HEK293 (cell line): ENCODE measurements around the gene METTL17.
A peak's percentile ranks its signal among the peaks of the same experiment; 100 is the strongest.

Experiments
- CTCF ChIA-PET: fragments of 350-600 bp; formaldehyde crosslinking; extraction: SDS; loops from one replicate; lab custom pipeline; 2021; ENCODE audit warnings: antibody characterized with exemption; lab: Yijun Ruan, JAX
- POLR2A ChIA-PET: fragments of 300-600 bp; formaldehyde crosslinking; extraction: SDS; loops from one replicate; lab custom pipeline; 2020; ENCODE audit warnings: antibody characterized with exemption, inconsistent platforms; lab: Yijun Ruan, JAX
- H3K27ac ChIP-seq: fragments of 200-500 bp; sonication (Bioruptor generic); 2 replicates; pipeline ENCODE4 v1.5.1; 2014; ENCODE audit warnings: low read depth, low read length, control low read depth, inconsistent platforms; ENCODE audit errors: extremely low read depth
- H3K36me3 ChIP-seq, 2 experiments: fragments of 200-500 bp in 1 of 2; sonication (Bioruptor generic) in 1 of 2; 1 replicate in 1 of 2; 2 replicates in 1 of 2; pipeline ENCODE4 v1.5.1; 2014 to 2017; ENCODE audit warnings: inconsistent platforms in 2 of 2, low read length in 2 of 2; ENCODE audit not compliant: control insufficient read depth in 2 of 2, insufficient read depth in 1 of 2
- H3K4me1 ChIP-seq: fragments of 200-500 bp; sonication (Bioruptor generic); 2 replicates; pipeline ENCODE4 v1.5.1; 2014; ENCODE audit warnings: mild to moderate bottlenecking, low read length, inconsistent platforms; ENCODE audit not compliant: control insufficient read depth, insufficient read depth
- H3K4me3 ChIP-seq: 2 replicates; pipeline ENCODE4 v1.5.1; 2011; ENCODE audit warnings: low read depth, mild to moderate bottlenecking, control low read depth, low read length, moderate library complexity
- H3K9me3 ChIP-seq: fragments of 200-500 bp; sonication (Bioruptor generic); 2 replicates; pipeline ENCODE4 v1.5.1; 2014; ENCODE audit warnings: low read depth, low read length, inconsistent platforms; ENCODE audit not compliant: control insufficient read depth, insufficient read depth
- EGR2 ChIP-seq: fragments of 450-650 bp; formaldehyde crosslinking; IDR thresholded peaks from 2 replicates; pipeline ENCODE4 v1.5.1; 2016; ENCODE audit warnings: low read depth, missing biosample characterization, missing genetic modification characterization
- HOXA7 ChIP-seq: sonication (generic); formaldehyde crosslinking; IDR thresholded peaks from 2 replicates; pipeline ENCODE4 v1.8.1; 2022; ENCODE audit warnings: missing genetic modification reagents, borderline replicate concordance
- KLF9 ChIP-seq: fragments of 450-650 bp; formaldehyde crosslinking; IDR thresholded peaks from 2 replicates; pipeline ENCODE4 v1.5.1; 2016; ENCODE audit warnings: missing biosample characterization, missing genetic modification characterization, low read depth
- ZBTB1 ChIP-seq: fragments of 450-650 bp; formaldehyde crosslinking; IDR thresholded peaks from 2 replicates; pipeline ENCODE4 v1.5.1; 2016; ENCODE audit warnings: missing biosample characterization, missing genetic modification characterization
- ZFHX2 ChIP-seq: fragments of 450-650 bp; formaldehyde crosslinking; conservative IDR thresholded peaks from 2 replicates; pipeline ENCODE4 v1.5.1; 2016; ENCODE audit warnings: missing biosample characterization, missing genetic modification characterization
- ZNF16 ChIP-seq: fragments of 450-650 bp; formaldehyde crosslinking; IDR thresholded peaks from 2 replicates; pipeline ENCODE4 v1.5.1; 2016; ENCODE audit warnings: low read depth, missing biosample characterization, missing genetic modification characterization
- ZNF292 ChIP-seq: fragments of 450-650 bp; formaldehyde crosslinking; IDR thresholded peaks from 2 replicates; pipeline ENCODE4 v1.5.1; 2016; ENCODE audit warnings: low read depth, missing biosample characterization, missing genetic modification characterization, borderline replicate concordance
- ZNF324 ChIP-seq: fragments of 450-650 bp; formaldehyde crosslinking; IDR thresholded peaks from 2 replicates; pipeline ENCODE4 v1.5.1; 2016; ENCODE audit warnings: missing biosample characterization, missing genetic modification characterization
- ZNF37A ChIP-seq: fragments of 450-650 bp; IDR thresholded peaks from 2 replicates; pipeline ENCODE4 v1.5.1; 2018; ENCODE audit warnings: missing biosample characterization, missing genetic modification characterization
- ZNF501 ChIP-seq: fragments of 450-650 bp; formaldehyde crosslinking; IDR thresholded peaks from 2 replicates; pipeline ENCODE4 v1.5.1; 2016; ENCODE audit warnings: missing biosample characterization, missing genetic modification characterization
- ZNF510 ChIP-seq: fragments of 450-650 bp; formaldehyde crosslinking; IDR thresholded peaks from 2 replicates; pipeline ENCODE4 v1.5.1; 2018; ENCODE audit warnings: mild to moderate bottlenecking, missing genetic modification characterization, missing biosample characterization; ENCODE audit not compliant: insufficient replicate concordance
- ZNF529 ChIP-seq: fragments of 450-650 bp; formaldehyde crosslinking; IDR thresholded peaks from 2 replicates; pipeline ENCODE4 v1.5.1; 2017; ENCODE audit warnings: missing genetic modification characterization, missing biosample characterization; ENCODE audit not compliant: insufficient replicate concordance
- ZNF544 ChIP-seq: fragments of 450-650 bp; formaldehyde crosslinking; IDR thresholded peaks from 2 replicates; pipeline ENCODE4 v1.5.0; 2017; ENCODE audit warnings: missing biosample characterization, missing genetic modification characterization
- TF ChIP-seq, protein P1 (sequence below): fragments of 450-650 bp; formaldehyde crosslinking; IDR thresholded peaks from 2 replicates; pipeline ENCODE4 v1.5.1; 2016; ENCODE audit warnings: missing biosample characterization, missing genetic modification characterization
- TF ChIP-seq, protein P2 (sequence below): fragments of 450-650 bp; formaldehyde crosslinking; IDR thresholded peaks from 2 replicates; pipeline ENCODE4 v1.5.1; 2016; ENCODE audit warnings: missing biosample characterization, missing genetic modification characterization, low read depth
- TF ChIP-seq, protein P3 (sequence below): fragments of 450-650 bp; formaldehyde crosslinking; IDR thresholded peaks from 2 replicates; pipeline ENCODE4 v1.5.1; 2016; ENCODE audit warnings: missing biosample characterization, missing genetic modification characterization

Gene METTL17

DNA sequence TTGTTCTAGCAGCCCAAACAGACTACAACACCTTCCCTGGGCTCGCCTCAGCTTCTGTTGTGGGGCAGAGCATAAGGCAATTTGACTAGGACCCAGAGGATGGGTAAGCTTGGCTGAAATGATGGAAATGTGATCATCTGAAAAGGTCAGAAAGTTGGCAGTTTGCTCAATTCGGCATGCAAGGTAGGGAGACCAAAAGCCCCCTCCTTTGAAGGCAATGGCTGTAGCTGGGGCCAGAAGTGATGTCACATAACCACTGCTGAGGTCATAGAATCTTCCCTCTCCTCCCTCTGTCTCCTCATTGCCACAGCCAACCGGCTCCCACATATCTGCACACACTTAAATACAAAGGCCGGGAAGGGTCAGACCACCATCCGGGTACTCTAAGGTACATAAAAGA, 40.1 kb downstream of the METTL17 start, which contains the start of gene TPPP2 (continued):
- TF ChIP-seq, protein P1, sequence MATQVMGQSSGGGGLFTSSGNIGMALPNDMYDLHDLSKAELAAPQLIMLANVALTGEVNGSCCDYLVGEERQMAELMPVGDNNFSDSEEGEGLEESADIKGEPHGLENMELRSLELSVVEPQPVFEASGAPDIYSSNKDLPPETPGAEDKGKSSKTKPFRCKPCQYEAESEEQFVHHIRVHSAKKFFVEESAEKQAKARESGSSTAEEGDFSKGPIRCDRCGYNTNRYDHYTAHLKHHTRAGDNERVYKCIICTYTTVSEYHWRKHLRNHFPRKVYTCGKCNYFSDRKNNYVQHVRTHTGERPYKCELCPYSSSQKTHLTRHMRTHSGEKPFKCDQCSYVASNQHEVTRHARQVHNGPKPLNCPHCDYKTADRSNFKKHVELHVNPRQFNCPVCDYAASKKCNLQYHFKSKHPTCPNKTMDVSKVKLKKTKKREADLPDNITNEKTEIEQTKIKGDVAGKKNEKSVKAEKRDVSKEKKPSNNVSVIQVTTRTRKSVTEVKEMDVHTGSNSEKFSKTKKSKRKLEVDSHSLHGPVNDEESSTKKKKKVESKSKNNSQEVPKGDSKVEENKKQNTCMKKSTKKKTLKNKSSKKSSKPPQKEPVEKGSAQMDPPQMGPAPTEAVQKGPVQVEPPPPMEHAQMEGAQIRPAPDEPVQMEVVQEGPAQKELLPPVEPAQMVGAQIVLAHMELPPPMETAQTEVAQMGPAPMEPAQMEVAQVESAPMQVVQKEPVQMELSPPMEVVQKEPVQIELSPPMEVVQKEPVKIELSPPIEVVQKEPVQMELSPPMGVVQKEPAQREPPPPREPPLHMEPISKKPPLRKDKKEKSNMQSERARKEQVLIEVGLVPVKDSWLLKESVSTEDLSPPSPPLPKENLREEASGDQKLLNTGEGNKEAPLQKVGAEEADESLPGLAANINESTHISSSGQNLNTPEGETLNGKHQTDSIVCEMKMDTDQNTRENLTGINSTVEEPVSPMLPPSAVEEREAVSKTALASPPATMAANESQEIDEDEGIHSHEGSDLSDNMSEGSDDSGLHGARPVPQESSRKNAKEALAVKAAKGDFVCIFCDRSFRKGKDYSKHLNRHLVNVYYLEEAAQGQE = no peak
- no peak for TF ChIP-seq ZNF292 (tag by site-specific recombination)

DNA sequence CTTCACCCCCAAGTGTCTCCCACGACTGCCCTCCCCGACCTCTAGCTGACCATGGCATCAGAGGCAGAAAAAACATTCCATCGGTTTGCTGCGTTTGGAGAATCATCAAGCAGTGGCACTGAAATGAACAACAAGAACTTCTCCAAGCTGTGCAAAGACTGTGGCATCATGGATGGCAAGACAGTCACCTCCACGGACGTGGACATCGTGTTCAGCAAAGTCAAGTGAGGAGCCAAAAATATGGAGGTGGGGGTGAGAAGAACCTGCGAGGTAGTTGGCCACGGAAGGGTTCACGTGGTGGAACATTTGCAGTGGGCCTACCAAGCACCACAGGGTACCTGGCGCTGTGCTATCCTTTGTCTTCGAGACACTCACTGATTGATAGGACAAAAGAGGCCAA, 40.8 kb downstream of the METTL17 start:
- no peaks in the 10 kb centered on the region for H3K9me3 ChIP-seq
- H3K27ac ChIP-seq = no peak overlapping the region
- ChIA-PET CTCF (interaction anchor here (5.2 kb wide), 1 partner anchor 15 kb away, joined by 35 read pairs; no protein-coding TSS in a partner anchor), POLR2A (no interaction called here)
- no peak for TF ChIP-seq KLF9 (tag by site-specific recombination)
- no peak for TF ChIP-seq ZBTB1 (tag by site-specific recombination)
- TF ChIP-seq, protein P2, sequence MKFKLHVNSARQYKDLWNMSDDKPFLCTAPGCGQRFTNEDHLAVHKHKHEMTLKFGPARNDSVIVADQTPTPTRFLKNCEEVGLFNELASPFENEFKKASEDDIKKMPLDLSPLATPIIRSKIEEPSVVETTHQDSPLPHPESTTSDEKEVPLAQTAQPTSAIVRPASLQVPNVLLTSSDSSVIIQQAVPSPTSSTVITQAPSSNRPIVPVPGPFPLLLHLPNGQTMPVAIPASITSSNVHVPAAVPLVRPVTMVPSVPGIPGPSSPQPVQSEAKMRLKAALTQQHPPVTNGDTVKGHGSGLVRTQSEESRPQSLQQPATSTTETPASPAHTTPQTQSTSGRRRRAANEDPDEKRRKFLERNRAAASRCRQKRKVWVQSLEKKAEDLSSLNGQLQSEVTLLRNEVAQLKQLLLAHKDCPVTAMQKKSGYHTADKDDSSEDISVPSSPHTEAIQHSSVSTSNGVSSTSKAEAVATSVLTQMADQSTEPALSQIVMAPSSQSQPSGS (tag by site-specific recombination) = no peak
- TF ChIP-seq ZNF37A (tag by site-specific recombination) = no peak
- no peak for TF ChIP-seq ZFHX2 (tag by site-specific recombination)
- TF ChIP-seq ZNF510 (tag by site-specific recombination) = no peak
- TF ChIP-seq ZNF16 = no peak
- no peak for TF ChIP-seq ZNF324 (tag by site-specific recombination)
- no peaks in the 10 kb centered on the region for H3K36me3 ChIP-seq
- H3K4me1 ChIP-seq = peaks cover 5% of the 10 kb centered on the region; the same call in 1 of the 2 replicates
- no peak overlapping the region for H3K4me3 ChIP-seq

DNA sequence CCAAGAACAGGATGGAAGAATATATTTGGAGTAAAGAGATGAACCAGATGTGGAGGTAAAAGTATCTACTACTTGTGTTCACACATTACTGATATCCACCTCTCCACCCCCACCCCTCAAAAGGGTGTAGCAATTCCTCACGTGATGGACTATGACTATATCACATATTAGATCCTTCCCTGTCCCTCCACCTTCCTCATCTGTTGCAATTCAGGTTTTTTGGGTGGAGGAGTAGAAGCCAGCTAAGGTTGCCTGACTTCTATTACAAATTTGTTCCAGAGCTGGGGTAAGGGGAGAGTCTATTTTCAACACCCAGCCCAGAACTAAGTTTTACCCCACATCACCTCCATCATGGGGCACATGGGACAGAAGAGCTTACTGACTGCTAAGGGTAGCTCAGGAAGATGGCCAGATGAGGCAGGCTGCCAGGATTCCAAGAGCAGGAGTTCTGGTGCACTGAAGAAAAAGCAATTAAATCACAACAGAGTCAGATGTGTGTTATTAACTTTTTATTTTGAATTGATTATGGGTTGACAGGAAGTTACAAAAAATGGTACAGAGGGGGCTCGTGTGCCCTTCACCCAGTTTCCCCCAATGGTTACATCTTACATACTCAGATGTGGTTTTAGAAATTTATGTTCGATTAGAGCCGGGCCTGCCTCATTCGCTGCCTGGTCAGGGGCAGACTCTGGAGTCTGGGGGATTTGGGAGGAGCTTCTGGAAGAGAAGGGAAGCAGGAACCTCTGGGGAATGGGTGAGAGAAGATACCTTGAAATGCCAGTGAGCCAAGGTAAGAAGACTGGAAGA, 42.7 kb downstream of the METTL17 start:
- Histone ChIP-seq H3K4me1 (no peaks in the 10 kb centered on the region), H3K9me3 (no peaks in the 10 kb centered on the region), H3K4me3 (no peak overlapping the region), H3K27ac (no peak overlapping the region), H3K36me3 (no peaks in the 10 kb centered on the region)
- peak; percentile 96 for TF ChIP-seq ZNF529 (tag by site-specific recombination)
- no peak for TF ChIP-seq ZNF544 (tag by site-specific recombination)
- CTCF ChIA-PET = interaction anchor here (0.7 to 5.2 kb wide), 7 partner anchors 8 to 72 kb away, joined by 3 to 35 read pairs (median 3); no protein-coding TSS in a partner anchor
- POLR2A ChIA-PET = interaction anchor here (1.6 kb wide), 1 partner anchor 13 kb away, joined by 3 read pairs; no protein-coding TSS in a partner anchor

DNA sequence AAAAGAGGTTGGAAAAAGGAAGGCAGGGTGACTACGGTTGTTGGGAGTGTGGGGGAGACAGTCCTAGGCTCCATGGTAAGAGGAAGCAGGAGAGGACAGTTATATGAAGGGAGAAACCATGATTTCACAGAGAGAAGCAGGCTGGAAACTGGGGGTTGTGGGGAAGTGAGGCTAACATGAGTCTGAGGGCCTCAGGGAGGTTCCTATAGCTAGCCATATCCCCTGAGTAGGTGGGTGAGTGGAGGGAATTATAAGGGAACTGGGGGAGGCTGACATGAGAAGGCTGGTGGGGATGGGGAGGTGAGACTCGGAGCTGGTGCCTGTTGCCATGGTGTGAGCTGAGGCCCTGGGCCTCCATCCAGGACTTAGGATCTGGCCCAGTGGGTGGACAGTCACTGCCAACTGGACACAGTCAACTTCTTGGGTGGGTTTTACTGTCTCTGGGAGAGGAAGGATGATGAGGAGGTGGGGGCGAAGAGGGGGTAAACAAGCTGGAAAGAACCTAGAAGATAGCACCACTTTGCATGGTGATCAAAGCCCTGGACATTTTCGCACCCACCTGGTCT, 43.4 kb downstream of the METTL17 start:
- no peaks in the 10 kb centered on the region for H3K9me3 ChIP-seq
- no peaks in the 10 kb centered on the region for H3K4me1 ChIP-seq
- CTCF ChIA-PET = interaction anchor here (0.6 to 5.2 kb wide), 6 partner anchors 8 to 80 kb away, joined by 3 to 35 read pairs (median 3); no protein-coding TSS in a partner anchor
- H3K4me3 ChIP-seq = no peak overlapping the region
- H3K27ac ChIP-seq = no peak overlapping the region
- POLR2A ChIA-PET = interaction anchor here (1.6 kb wide), 1 partner anchor 13 kb away, joined by 3 read pairs; no protein-coding TSS in a partner anchor
- no peaks in the 10 kb centered on the region for H3K36me3 ChIP-seq
- TF ChIP-seq, protein P3, sequence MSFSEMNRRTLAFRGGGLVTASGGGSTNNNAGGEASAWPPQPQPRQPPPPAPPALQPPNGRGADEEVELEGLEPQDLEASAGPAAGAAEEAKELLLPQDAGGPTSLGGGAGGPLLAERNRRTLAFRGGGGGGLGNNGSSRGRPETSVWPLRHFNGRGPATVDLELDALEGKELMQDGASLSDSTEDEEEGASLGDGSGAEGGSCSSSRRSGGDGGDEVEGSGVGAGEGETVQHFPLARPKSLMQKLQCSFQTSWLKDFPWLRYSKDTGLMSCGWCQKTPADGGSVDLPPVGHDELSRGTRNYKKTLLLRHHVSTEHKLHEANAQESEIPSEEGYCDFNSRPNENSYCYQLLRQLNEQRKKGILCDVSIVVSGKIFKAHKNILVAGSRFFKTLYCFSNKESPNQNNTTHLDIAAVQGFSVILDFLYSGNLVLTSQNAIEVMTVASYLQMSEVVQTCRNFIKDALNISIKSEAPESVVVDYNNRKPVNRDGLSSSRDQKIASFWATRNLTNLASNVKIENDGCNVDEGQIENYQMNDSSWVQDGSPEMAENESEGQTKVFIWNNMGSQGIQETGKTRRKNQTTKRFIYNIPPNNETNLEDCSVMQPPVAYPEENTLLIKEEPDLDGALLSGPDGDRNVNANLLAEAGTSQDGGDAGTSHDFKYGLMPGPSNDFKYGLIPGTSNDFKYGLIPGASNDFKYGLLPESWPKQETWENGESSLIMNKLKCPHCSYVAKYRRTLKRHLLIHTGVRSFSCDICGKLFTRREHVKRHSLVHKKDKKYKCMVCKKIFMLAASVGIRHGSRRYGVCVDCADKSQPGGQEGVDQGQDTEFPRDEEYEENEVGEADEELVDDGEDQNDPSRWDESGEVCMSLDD (tag by site-specific recombination) = no peak
- TF ChIP-seq EGR2 (tag by site-specific recombination) = peak; percentile 38; the same call in 1 of the 2 replicates
- TF ChIP-seq HOXA7 (CRISPR knock-in tag) = no peak
- TF ChIP-seq ZNF501 (tag by site-specific recombination) = no peak
